Measurements from ENCODE around the gene FAM89A.

GRCh38 chr1:231069333-231069732, 29.3 kb upstream of the FAM89A start:
- TF ChIP-seq CTCF (IDR thresholded peaks at IDR 0.05), result no peak
- TF ChIP-seq POLR2A (IDR thresholded peaks at IDR 0.05), result no peak

All from breast epithelium (tissue), 3 donors.